ENCODE measurements around the gene TMEM132A.

GRCh38 chr11:60897496-60897895 lies 26.8 kb upstream of the TMEM132A start:
- TF ChIP-seq, protein P1, sequence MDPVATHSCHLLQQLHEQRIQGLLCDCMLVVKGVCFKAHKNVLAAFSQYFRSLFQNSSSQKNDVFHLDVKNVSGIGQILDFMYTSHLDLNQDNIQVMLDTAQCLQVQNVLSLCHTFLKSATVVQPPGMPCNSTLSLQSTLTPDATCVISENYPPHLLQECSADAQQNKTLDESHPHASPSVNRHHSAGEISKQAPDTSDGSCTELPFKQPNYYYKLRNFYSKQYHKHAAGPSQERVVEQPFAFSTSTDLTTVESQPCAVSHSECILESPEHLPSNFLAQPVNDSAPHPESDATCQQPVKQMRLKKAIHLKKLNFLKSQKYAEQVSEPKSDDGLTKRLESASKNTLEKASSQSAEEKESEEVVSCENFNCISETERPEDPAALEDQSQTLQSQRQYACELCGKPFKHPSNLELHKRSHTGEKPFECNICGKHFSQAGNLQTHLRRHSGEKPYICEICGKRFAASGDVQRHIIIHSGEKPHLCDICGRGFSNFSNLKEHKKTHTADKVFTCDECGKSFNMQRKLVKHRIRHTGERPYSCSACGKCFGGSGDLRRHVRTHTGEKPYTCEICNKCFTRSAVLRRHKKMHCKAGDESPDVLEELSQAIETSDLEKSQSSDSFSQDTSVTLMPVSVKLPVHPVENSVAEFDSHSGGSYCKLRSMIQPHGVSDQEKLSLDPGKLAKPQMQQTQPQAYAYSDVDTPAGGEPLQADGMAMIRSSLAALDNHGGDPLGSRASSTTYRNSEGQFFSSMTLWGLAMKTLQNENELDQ (CRISPR knock-in tag; IDR thresholded peaks at IDR 0.05; ENCODE audit: borderline replicate concordance), result no peak
- TF ChIP-seq ZNF530 (CRISPR knock-in tag; IDR thresholded peaks at IDR 0.05; ENCODE audit: low read depth) (no peak), U2AF2 (IDR thresholded peaks at IDR 0.05; ENCODE audit: low read depth, low read length) (no peak)
